Measurements from ENCODE around the gene CDH2. TPM values are rescaled to one million over a fixed set of nuclear protein-coding genes. Genes with fewer than 3 reads are reported as not detected.

The CDH2 gene
- total RNA-seq, 2 donors from 2014 or later: 110 to 178 TPM

GRCh38 chr18:28113271-28114029 is 63.5 kb downstream of the CDH2 start:
- intact Hi-C loops (cut with DNase I): loop anchor here in 1 of 2 donors (5.0 kb wide), 1 partner anchor 64 kb away; the partner anchor contains the start of gene CDH2
- ATAC-seq (no peak), DNase-seq (no peak)

GRCh38 chr18:28112056-28112470 is 64.9 kb downstream of the CDH2 start:
- ATAC-seq: peak; percentile 84 to 92
- DNase-seq: no peak
- intact Hi-C loops (cut with DNase I): loop anchor here in 1 of 2 donors (5.0 kb wide), 1 partner anchor 65 kb away; the partner anchor contains the start of gene CDH2

- no peak for DNase-seq
- intact Hi-C loops (cut with DNase I): loop anchor here in 1 of 2 donors (5.0 kb wide), 1 partner anchor 66 kb away; the partner anchor contains the start of gene CDH2
- no peak for ATAC-seq
These were observed 66.0 kb downstream of the CDH2 start for GRCh38 chr18:28110924-28111323.

GRCh38 chr18:28109781-28110560 is 67.0 kb downstream of the CDH2 start:
- DNase-seq (no peak), ATAC-seq (no peak)
- intact Hi-C loops (cut with DNase I): loop anchor here in 1 of 2 donors (5.0 kb wide), 2 partner anchors 67 to 113 kb away; partner anchors contain the start of gene CDH2

DNA sequence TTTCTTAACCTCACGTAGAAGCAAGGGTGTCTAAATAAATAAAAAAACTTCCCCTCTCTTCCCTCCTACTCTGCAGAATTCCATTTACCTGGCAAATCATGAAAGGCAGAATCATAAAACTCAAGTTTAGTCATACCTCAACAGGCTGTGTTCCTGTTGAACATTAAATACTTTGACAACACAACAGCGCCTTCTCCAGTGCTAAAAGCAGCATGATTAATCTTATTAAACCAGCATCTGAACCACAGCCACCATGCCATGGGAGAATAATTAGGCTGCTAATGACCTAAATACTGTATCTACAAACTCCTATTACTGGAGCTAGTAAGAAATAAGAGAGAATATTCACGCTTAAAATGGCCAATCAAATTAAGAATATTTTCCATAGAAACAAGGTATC is 68.1 kb downstream of the CDH2 start:
- ATAC-seq (no peak), DNase-seq (no peak)
- intact Hi-C loops (cut with DNase I): loop anchor here in 1 of 2 donors (5.0 kb wide), 1 partner anchor 112 kb away; no protein-coding TSS in a partner anchor

DNA sequence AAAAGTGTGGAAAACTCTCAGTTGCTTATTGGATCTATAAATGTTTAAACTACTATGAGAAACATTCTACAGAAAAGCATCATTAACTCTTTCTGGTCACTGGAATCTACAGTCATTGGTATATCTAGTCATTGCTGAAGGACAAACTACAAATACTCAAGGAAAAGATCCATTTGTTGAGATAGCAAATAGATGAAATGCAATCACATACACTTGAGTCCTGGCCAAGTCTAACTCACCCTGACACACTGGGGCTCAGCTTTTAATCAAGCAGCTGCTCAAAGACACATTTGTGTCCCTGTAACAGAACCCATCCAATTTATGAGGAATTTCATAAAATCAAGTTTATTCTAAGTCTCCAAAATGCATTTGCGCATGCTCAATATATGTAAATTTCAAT is 68.7 kb downstream of the CDH2 start:
- ATAC-seq (no peak), DNase-seq (no peak)
- intact Hi-C loops (cut with DNase I): loop anchor here in 1 of 2 donors (5.0 kb wide), 1 partner anchor 111 kb away; no protein-coding TSS in a partner anchor

- ATAC-seq (no peak), DNase-seq (no peak)
- intact Hi-C loops (cut with DNase I): no loop called here
These were observed 77.7 kb downstream of the CDH2 start for GRCh38 chr18:28099237-28099636.

GRCh38 chr18:28095631-28096030 is 81.3 kb downstream of the CDH2 start:
- no peak for DNase-seq
- no peak for ATAC-seq
- intact Hi-C loops (cut with DNase I): no loop called here

- intact Hi-C loops (cut with DNase I): no loop called here
- ATAC-seq: no peak
- DNase-seq: no peak
These were observed 81.9 kb downstream of the CDH2 start for GRCh38 chr18:28095041-28095440.

DNA sequence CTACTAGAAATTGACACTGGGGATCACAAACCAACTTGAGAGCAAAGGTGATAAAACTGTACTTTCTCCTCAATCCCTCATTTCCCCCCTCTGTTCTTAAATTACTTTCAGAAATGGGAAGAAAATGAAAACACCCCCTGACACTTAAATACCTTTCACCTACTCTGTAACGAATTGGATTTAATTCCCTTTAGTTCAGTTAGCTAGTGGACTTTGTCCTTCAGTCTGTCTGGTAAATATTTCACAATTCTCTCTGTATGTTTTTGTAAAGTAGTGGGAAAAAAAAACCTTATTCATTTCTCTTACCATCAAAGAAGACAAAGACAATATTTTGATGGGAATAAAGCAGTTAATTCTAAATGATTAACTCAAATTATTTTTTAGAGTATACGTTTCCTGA is 85.7 kb downstream of the CDH2 start:
- DNase-seq (no peak), ATAC-seq (no peak)
- intact Hi-C loops (cut with DNase I): no loop called here

- intact Hi-C loops (cut with DNase I): no loop called here
- ATAC-seq (no peak), DNase-seq (no peak)
These were observed 88.5 kb downstream of the CDH2 start for GRCh38 chr18:28088477-28088876.

DNA sequence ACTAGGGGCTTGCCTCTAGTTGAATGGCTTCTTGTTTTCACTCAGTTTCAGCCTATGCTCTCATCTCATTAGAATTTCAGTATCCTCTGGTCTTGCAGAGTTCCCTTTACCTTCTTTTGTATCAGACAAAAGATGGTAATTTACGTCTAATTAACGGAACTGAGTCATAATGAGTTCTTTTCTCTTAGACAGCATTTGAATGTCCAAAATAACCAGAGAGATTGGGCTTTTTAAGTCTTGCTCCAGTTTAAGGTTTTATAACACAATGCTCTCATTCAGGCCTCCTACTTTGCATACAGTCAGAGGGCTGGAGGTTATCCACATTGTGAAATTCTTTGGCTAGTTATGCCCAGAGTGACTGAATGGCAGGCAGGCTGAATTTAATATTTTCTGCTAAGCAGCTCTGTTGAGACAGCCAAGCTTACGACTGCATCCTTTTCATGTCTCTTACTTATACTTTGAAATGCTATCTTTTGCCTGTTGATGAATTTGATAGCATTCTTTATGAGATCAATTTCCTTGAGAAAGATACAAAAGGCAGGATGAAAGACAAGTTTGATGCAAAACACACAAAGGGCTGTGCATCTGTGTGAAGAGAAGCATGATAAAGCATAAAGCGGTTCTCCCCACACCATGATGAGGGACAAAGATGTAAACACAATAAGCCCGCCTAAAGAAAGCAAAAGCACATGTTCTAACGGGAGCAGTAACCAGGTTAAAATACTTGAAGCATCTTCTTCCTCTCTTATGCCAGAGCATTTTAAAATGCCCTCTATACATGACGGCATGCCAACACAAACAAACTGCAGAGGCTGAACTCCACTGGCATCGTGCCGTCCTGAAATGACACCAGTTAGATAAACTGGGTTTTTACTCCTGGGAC is 90.0 kb downstream of the CDH2 start:
- DNase-seq: peak; percentile 40
- intact Hi-C loops (cut with DNase I): no loop called here
- peak; percentile 91 to 93 for ATAC-seq

- intact Hi-C loops (cut with DNase I): no loop called here
- no peak for DNase-seq
- no peak for ATAC-seq
These were observed 95.4 kb downstream of the CDH2 start for GRCh38 chr18:28081516-28081915.

GRCh38 chr18:28080876-28081300 is 96.0 kb downstream of the CDH2 start:
- ATAC-seq: no peak
- DNase-seq: no peak
- intact Hi-C loops (cut with DNase I): no loop called here

GRCh38 chr18:28079883-28080282 is 97.0 kb downstream of the CDH2 start:
- intact Hi-C loops (cut with DNase I): no loop called here
- DNase-seq: no peak
- ATAC-seq: no peak

- DNase-seq: no peak
- intact Hi-C loops (cut with DNase I): no loop called here
- peak in 1 of 2 donors; percentile 25 for ATAC-seq
These were observed 98.1 kb downstream of the CDH2 start for GRCh38 chr18:28078849-28079248.

GRCh38 chr18:28078298-28078697 is 98.6 kb downstream of the CDH2 start:
- ATAC-seq: peak; percentile 47 to 79
- DNase-seq: no peak
- intact Hi-C loops (cut with DNase I): no loop called here

DNA sequence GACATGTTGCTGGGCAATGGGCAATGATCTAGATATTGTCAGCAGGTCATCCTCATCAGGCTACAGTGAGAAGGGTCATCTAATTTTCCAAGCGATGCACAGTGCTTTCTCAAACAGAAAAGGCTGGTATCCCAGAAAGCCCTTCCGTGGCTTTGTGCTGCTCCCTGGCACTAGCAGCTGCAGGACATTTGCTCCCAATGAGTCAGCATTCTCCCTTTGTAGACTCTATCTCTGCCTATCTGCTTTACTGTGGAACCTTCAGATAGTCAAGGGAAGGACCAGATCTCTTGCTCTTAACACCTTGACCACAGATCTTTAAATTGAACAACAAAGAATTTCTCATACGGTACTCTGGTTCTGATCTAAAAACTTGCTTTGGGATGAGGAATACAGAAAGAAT is 101.4 kb downstream of the CDH2 start:
- no peak for DNase-seq
- ATAC-seq: peak in 1 of 2 donors; percentile 59
- intact Hi-C loops (cut with DNase I): no loop called here

GRCh38 chr18:28074076-28074475 is 102.9 kb downstream of the CDH2 start:
- intact Hi-C loops (cut with DNase I): no loop called here
- DNase-seq: no peak
- ATAC-seq: no peak
